ENCODE data around the gene RBM19.

DNA sequence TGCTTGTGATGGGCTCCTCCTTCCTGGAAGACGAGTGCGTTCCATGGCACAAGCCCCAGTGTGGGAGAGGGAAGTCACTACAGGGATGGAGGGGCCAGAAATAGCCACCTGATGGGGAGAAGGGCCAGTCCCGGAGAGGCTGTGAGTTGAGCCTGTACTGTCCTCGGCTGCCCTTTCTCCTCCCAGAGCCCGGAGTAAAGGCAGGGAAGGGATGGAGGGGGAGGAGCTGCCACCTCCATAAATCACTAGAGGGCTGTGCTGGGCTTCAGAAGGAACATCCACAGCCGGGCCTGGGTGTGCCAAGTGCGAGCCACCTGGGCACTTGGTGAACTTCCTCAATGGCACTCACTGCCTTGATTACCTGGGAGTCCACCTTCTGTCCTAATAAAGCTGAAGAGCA is 110.1 kb downstream of the RBM19 start:
- TF ChIP-seq POLR2AphosphoS5 (IDR thresholded peaks at IDR 0.05; ENCODE audit: low read depth, low read length) (no peak), FOXP2 (optimal IDR thresholded peaks at IDR 0.05; ENCODE audit: borderline replicate concordance, extremely low read depth, extremely low read length, insufficient read depth) (no peak), SIN3A (IDR thresholded peaks at IDR 0.05; ENCODE audit: borderline replicate concordance, insufficient read depth, low read length) (no peak), TAF1 (IDR thresholded peaks at IDR 0.05; ENCODE audit: borderline replicate concordance, insufficient read depth, low read length) (no peak)
- TF ChIP-seq, protein P1, sequence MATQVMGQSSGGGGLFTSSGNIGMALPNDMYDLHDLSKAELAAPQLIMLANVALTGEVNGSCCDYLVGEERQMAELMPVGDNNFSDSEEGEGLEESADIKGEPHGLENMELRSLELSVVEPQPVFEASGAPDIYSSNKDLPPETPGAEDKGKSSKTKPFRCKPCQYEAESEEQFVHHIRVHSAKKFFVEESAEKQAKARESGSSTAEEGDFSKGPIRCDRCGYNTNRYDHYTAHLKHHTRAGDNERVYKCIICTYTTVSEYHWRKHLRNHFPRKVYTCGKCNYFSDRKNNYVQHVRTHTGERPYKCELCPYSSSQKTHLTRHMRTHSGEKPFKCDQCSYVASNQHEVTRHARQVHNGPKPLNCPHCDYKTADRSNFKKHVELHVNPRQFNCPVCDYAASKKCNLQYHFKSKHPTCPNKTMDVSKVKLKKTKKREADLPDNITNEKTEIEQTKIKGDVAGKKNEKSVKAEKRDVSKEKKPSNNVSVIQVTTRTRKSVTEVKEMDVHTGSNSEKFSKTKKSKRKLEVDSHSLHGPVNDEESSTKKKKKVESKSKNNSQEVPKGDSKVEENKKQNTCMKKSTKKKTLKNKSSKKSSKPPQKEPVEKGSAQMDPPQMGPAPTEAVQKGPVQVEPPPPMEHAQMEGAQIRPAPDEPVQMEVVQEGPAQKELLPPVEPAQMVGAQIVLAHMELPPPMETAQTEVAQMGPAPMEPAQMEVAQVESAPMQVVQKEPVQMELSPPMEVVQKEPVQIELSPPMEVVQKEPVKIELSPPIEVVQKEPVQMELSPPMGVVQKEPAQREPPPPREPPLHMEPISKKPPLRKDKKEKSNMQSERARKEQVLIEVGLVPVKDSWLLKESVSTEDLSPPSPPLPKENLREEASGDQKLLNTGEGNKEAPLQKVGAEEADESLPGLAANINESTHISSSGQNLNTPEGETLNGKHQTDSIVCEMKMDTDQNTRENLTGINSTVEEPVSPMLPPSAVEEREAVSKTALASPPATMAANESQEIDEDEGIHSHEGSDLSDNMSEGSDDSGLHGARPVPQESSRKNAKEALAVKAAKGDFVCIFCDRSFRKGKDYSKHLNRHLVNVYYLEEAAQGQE (IDR thresholded peaks at IDR 0.05; ENCODE audit: insufficient read depth in 1 of 2, low read depth in 2 of 2, low read length in 2 of 2): no peak

All from PFSK-1 (cell line).